ENCODE measurements around the gene CD247.

CD247 gene

GRCh38 chr1:167487614-167488013, 30.7 kb downstream of the CD247 start:
- no peak for ATAC-seq

DNA sequence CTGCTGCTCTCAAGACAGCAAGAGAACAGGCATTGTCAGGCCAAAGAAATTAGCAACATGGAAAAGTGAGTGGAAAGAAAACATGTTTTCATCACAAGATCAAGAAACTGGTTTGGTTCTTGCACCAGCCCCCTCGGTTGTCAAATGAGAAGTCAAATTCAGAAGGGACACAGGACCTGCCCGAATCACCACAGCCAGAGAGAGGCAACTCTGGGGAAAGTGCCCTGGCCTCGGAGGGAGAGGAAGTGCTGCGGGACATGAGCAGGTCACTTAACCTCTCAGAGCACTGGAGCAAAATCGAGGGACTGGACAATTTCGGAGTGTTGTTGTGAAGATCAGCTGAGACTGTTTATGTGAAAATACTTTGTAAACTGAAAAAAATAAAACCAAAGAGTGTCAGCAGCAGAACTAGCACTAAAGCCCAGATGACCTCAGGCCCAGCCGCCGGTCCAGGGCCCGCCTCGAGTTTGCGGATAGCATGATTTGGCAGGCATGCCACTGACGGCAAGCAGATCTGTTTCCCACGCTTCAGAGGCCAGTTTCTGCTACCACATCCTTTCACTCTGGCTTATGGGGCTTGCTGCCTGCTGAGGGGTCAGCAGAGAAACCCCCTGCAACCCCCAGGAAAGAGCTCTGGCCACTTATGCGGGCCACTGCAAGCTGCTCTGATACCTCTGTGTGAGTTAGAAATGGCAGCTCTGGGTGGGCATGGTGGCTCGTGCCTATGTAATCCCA, 32.1 kb downstream of the CD247 start:
- ATAC-seq, result no peak

GRCh38 chr1:167484726-167485502, 33.4 kb downstream of the CD247 start:
- no peak for ATAC-seq

DNA sequence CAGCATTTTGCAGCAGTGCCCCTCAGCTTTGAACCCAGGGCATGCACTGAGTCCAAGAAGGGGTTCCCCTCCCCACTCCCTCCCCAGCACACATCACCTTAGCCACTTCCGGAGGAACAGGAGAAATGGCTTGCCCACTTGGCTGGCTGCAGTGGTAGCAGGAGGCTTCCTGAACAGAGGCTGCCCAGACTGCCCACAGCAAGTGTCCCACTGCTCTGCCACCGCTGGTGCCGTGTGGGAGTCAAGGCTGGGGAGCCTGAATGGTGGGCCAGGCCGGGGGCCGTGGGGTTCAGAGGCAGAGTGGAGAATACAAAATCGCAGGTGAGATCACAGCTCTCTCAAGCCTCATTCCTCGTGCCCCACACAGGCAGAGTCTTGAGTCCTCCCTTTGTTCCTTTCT, 34.5 kb downstream of the CD247 start:
- ATAC-seq, result peak; percentile 16 to 21

DNA sequence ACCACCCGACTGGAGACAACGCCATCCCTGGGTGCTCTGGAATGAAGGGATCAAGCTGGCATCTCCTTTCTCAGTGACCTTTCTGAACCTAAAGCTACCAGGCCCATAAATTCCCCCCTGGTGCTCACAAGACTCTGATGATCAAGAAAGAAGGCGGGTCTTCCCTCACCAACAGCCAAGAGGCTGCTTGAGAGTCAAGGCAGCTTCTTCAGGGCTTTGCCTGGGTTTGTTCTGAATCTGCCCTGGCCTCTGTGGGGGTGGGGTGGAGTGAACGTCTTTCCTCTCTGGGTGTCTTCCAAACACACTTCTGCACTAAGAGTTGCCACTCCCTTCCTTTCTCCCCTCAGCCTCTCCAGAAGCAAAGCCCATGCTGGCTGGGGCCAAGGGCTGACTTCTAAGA, 36.1 kb downstream of the CD247 start:
- ATAC-seq, result peak; percentile 39

GRCh38 chr1:167479331-167479979, 38.9 kb downstream of the CD247 start:
- peak in 1 of 2 donors; percentile 29 for ATAC-seq

GRCh38 chr1:167477986-167478385, 40.3 kb downstream of the CD247 start:
- ATAC-seq, result no peak

- no peak for ATAC-seq
Measured at GRCh38 chr1:167476061-167476460, 42.3 kb downstream of the CD247 start.

GRCh38 chr1:167474191-167474641, 44.1 kb downstream of the CD247 start:
- ATAC-seq, result peak; percentile 67 to 77

DNA sequence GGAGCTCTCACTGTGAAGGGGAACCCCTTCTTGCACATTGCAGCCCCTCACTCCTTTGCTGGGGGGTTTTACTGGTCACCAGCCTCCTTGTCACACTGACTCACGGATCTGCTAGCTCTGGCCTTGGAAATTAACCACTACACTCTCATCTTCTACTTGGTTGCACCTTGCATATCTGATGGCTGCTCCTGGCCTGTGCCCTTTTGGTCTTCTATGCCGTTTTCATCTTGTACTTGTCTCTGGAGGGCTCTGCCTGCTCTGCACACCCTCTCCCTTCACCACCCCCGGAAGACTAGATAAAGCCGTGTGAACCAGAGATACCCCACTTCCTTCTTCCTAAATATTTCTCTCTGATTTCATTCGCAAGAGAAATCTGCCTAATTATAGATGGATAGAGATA, 44.6 kb downstream of the CD247 start:
- peak; percentile 32 to 33 for ATAC-seq

- peak; percentile 48 to 53 for ATAC-seq
Measured at GRCh38 chr1:167472752-167473521, 45.4 kb downstream of the CD247 start.

DNA sequence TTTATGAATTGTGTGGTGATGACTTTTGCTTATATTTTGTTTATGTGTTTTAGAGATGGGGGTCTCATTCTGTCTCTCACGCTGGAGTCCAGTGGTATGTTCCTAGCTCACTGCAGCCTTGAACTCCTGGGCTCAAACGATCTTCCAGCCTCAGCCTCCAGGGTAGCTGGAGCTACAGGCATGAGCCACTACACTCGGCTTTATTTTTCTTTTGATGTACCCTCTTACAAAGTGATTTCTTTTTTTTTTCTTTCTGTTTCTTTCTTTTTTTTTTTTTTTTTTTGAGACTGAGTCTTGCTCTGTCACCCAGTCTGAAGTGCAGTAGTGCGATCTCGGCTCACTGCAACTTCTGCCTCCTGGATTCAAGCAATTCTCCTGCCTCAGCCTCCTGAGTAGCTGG, 46.8 kb downstream of the CD247 start:
- ATAC-seq, result no peak

- ATAC-seq, result no peak
Measured at GRCh38 chr1:167469280-167469965, 48.9 kb downstream of the CD247 start.

DNA sequence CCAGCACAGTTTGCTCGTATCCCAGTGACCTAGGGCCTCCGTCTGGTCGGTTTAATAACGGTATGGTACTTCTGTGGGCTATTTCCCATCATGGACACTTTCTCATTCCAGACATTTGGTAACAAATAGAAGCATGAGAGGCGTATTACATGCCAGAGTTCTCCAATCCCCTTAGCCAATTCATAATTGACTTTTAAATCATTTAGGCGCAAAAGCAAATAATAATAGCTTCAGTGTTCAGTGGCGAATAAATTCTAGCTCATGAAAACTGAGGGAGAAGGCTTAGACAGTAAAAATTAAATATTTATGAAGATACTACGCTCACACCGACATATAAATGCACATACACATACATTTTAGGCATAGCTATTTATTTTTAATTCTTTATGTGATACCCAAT, 50.6 kb downstream of the CD247 start:
- ATAC-seq, result no peak

DNA sequence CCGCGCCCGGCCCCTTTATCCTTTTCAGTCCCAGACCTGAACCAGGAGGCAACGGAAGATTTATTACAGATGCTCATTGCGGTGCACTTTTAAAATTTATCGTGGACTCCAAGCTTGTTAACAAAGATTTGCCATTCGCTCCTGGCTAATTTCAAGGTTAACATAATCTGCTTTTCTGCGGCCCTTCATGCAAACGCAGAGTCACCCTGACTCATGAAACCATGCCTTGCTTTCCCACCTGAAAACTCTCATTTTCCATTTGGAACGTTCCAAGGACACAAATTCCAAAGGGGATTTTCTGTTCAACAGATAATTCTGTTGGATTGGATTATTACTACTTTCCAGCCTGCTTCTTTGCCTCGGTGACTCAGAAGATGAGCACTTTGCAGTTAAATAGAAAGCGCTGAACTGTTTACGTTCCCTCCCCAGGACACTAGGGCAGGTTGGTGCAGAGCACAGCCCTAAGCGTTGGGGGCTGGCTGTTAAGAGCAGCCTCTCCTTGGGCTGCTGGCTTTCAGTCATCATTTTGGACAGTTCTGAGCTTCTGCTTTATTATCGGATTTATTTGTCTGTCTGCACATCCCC, 51.1 kb downstream of the CD247 start:
- peak; percentile 74 to 78 for ATAC-seq

DNA sequence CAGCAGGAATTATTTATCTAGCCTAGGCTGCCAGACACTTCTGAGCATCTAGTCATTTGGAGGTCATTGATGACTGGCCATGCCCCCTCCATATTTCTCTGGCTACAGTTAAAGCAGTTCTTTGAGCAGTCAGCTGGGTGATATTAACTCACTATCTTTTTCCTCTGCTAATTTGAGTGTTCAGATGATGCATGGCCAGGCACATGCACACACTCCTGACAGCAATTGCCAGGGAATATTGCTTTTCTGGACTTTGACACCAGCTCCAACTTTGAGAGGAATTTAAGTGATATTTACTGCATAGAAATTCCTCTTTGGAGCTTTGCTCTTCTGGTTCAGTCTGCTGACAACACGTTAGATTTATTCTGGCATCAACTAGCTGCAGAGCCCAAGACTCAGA, 52.6 kb downstream of the CD247 start:
- ATAC-seq, result peak in 1 of 2 donors; percentile 9

- no peak for ATAC-seq
Measured at GRCh38 chr1:167465018-167465417, 53.3 kb downstream of the CD247 start.

DNA sequence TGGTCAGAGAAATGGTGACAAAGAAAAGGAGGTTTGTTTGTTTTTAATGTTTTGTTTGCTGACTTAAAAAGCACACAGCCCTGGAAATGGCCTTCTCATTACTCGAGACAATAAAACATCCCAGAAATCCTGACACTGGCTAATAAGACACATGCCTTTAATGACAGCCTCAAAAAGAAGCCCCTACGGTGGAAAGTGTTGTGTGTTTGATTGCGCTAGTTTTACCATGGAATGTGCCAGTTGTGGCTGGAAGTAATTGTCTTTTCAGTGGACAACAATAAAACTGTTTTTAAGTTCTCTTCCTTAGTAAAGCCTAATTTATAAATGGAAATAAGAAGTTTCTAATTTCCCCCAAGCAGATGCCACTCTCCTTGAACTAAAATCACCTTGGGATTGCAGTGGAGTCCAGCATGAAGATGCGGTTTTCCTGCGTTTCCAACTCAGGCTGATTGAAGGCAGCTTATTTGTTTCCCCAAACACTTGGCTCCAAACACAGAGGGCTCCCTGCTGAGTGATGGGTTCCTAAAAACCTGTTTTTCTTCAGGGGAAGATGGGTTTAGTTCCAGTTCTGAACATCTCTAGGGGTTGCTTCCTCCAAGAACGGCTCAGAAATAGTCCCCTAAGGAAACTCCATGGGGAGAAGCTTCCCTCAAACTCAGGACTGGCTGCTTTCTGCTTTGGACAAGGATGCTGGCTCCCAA, 54.3 kb downstream of the CD247 start:
- ATAC-seq, result no peak

DNA sequence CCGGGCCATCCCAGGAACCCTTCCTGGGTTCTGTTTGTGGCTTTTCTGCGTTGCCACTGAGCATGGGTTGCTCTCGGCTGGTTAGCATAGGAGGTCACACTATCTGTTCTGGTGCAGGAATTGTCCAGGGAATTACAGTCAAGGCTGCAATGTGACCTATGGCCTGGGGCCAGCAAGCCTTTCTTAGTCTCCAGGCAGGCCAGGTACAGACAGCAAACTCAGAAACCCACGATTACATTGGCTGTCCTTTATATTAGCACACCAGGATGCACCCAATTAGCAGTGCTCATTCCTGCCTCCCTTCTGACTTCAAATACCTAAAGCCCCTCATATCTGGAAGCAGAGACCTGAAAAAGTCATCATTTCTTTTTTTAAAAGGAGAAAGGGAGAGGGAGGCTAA, 55.2 kb downstream of the CD247 start:
- no peak for ATAC-seq

- ATAC-seq, result peak in 1 of 2 donors; percentile 2
Measured at GRCh38 chr1:167462341-167462740, 56.0 kb downstream of the CD247 start.

DNA sequence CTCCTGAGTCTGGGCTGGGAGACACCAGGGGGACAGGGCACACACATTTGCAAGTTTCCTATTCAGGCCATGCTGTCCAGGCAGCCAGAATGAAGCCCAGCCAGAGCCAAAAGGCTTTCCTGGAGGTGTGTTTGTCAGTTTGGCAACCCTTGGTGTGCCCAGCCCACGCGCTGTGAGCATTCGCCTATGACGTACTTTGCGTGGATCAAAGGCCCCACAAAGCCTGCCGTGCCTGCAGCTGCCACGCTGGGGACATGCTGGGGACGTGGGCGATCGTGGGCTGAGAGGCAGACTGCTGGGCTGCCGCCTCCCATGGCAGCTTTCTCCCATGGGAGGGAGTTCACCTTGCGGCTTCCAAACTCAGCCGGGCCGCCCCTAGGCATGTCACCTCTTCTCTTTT, 57.5 kb downstream of the CD247 start:
- ATAC-seq, result peak; percentile 23 to 54
